NCI-H1092 treated with DMSO at 0.1 percent for 48 hours (cell line): ENCODE results near the gene FRA10AC1.

Experiments
- DNase-seq: peaks from one replicate; lab custom pipeline; 2025; lab: John Stamatoyannopoulos, UW

The FRA10AC1 gene

GRCh38 chr10:93629647-93630305 is 72.6 kb downstream of the FRA10AC1 start:
- no peak for DNase-seq

DNA sequence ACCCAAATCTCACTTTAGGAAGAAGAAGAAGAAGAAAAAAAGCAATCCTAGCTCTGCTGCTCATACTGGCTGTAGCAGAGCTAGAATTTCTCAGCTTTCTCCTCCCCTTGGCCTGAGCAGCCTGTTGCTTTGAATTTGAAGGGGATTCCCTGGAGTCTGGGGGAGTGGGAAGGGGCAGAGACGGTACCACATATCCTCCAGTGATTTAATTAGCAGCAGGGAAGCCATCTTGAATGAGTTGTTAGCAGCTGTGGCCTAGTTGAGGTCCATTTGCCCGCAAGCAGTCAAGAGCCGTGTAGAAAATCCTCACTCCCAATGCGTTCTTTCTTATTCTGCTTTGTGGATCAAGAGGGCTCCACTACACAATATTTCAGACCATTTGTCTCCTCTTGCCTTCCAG is 73.5 kb downstream of the FRA10AC1 start:
- DNase-seq, result no peak

- no peak for DNase-seq
Measured at GRCh38 chr10:93622942-93623341, 79.5 kb downstream of the FRA10AC1 start.

DNA sequence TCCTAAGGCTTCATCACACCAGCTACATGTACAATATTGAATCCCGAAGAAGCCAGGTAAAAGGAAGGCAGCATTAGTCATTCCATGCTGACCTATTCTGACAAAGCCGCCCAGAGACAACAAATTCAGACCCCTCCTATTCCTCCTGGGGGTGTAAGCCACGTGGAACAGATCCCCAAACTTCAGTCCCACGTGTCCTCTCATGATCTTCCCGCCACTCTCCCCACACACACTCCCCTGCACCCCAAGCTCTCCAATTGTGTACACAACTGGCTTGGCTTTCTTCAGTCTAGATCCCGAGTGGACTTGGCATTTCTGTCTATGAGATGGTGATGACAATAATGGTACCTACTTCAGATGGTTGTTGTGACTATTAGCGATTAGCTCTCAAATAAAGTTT is 81.5 kb downstream of the FRA10AC1 start:
- DNase-seq, result no peak
